ENCODE measurements around the gene RAB6B. TPM values are rescaled to one million over a fixed set of nuclear protein-coding genes. Genes with fewer than 3 reads are reported as not detected.
"Not testable (repeated sequence)": the region's sequence is repeated elsewhere in the genome, so short reads cannot be mapped to it uniquely, and the experiment has no call there.

RAB6B gene
- total RNA-seq, 1 experiment from 2014 or later, result 14.1 TPM

DNA sequence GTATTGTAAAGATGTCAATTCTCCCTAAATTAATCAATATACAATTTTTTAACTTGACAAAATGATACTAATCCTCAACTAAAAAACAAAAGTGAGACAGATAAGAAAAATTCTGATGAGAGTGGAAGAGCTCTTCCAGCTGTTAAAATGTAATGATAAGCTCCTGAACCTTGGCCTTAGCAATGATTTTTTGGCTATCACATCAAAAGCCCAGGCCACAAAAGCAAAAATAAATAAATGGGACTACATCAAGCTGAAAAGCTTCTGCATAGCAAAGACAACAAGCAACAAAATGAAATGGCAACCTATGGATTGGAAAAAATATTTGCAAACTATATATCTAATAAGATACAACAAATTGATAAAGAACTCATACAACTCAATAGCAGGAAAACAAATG, 114.1 kb downstream of the RAB6B start:
- Histone ChIP-seq H3K36me3 (ENCODE audit: control insufficient read depth in 1 of 2, insufficient read depth in 2 of 2, low read length in 2 of 2) (no peaks in the 10 kb centered on the region), H3K9me2 (ENCODE audit: insufficient read depth) (no peaks in the 10 kb centered on the region), H3K4me1 (ENCODE audit: control insufficient read depth in 1 of 2, insufficient read depth in 2 of 2, low read length in 2 of 2) (no peaks in the 10 kb centered on the region), H3K4me3 (replicated peaks in 1 of 2; ENCODE audit: low read depth in 1 of 2, low read length in 2 of 2) (no peak overlapping the region), H3K27ac (ENCODE audit: low read depth, low read length) (no peak overlapping the region), H3K27me3 (ENCODE audit: insufficient read depth, low read length) (no peaks in the 10 kb centered on the region), H3K79me2 (ENCODE audit: insufficient read depth, low read length) (no peaks in the 10 kb centered on the region), H3K4me2 (ENCODE audit: low read length) (no peak overlapping the region), H4K20me1 (ENCODE audit: insufficient read depth) (no peaks in the 10 kb centered on the region), H3K9me3 (ENCODE audit: control insufficient read depth in 1 of 2, insufficient read depth in 1 of 2, low read depth in 1 of 2, low read length in 2 of 2) (no peaks in the 10 kb centered on the region), H3K9ac (ENCODE audit: low read length) (no peak overlapping the region), H2AFZ (ENCODE audit: low read depth, low read length, poor library complexity, severe bottlenecking) (no peak overlapping the region)
- ChIA-PET RAD21 (ENCODE audit: low non-redundant PET in 1 of 2, low total read pairs in 2 of 2, uncharacterized antibody in 2 of 2, unreplicated experiment in 2 of 2) (no interaction called here), CTCF (no interaction called here), POLR2A (no interaction called here)
- ATAC-seq, result no peak
- intact Hi-C loops (cut with micrococcal nuclease), result no loop called here
- DNase-seq (ENCODE audit: low read depth, low spot score), result no peak
- BruUV-seq (replicated peaks), result no TSS peak
- TF ChIP-seq POLR2A (IDR thresholded peaks at IDR 0.05; ENCODE audit: borderline replicate concordance, extremely low read depth, insufficient read depth, insufficient read length) (no peak), EZH2 (IDR thresholded peaks at IDR 0.05) (no peak), RAD21 (IDR thresholded peaks at IDR 0.05; ENCODE audit: low read depth) (no peak), SIN3A (IDR thresholded peaks at IDR 0.05; ENCODE audit: low read depth) (no peak), CEBPB (IDR thresholded peaks at IDR 0.05; ENCODE audit: low read depth) (no peak), SP1 (IDR thresholded peaks at IDR 0.05; ENCODE audit: low read depth) (no peak), POLR2AphosphoS5 (IDR thresholded peaks at IDR 0.05; ENCODE audit: low read depth, low read length) (no peak), TCF7L2 (IDR thresholded peaks at IDR 0.05; ENCODE audit: borderline replicate concordance, extremely low read depth, insufficient read depth, insufficient read length) (no peak)
- TF ChIP-seq, protein P1, sequence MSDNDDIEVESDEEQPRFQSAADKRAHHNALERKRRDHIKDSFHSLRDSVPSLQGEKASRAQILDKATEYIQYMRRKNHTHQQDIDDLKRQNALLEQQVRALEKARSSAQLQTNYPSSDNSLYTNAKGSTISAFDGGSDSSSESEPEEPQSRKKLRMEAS (IDR thresholded peaks at IDR 0.05), result no peak
- TF ChIP-seq, protein P2, sequence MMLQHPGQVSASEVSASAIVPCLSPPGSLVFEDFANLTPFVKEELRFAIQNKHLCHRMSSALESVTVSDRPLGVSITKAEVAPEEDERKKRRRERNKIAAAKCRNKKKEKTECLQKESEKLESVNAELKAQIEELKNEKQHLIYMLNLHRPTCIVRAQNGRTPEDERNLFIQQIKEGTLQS (IDR thresholded peaks at IDR 0.05), result no peak
- TF ChIP-seq, protein P3, sequence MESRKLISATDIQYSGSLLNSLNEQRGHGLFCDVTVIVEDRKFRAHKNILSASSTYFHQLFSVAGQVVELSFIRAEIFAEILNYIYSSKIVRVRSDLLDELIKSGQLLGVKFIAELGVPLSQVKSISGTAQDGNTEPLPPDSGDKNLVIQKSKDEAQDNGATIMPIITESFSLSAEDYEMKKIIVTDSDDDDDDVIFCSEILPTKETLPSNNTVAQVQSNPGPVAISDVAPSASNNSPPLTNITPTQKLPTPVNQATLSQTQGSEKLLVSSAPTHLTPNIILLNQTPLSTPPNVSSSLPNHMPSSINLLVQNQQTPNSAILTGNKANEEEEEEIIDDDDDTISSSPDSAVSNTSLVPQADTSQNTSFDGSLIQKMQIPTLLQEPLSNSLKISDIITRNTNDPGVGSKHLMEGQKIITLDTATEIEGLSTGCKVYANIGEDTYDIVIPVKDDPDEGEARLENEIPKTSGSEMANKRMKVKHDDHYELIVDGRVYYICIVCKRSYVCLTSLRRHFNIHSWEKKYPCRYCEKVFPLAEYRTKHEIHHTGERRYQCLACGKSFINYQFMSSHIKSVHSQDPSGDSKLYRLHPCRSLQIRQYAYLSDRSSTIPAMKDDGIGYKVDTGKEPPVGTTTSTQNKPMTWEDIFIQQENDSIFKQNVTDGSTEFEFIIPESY (IDR thresholded peaks at IDR 0.05; ENCODE audit: extremely low read depth, insufficient replicate concordance, low read length), result no peak

DNA sequence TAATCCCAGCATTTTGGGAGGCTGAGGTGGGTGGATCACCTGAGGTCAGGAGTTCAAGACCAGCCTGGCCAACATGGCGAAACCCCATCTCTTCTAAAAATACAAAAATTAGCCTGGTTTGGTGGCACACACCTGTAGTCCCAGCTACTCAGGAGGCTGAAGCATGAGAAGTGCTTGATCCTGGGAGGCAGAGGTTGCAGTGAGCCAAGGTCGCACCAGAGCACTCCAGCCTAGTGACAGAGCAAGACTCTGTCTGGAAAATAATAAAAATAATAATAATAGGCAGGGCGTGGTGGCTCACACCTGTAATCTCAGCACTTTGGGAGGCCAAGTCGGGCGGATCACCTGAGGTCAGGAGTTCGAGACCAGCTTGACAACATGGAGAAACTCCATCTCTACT, 114.9 kb downstream of the RAB6B start:
- H3K79me2 ChIP-seq (ENCODE audit: insufficient read depth, low read length); H3K27ac ChIP-seq (ENCODE audit: low read depth, low read length); BruUV-seq (replicated peaks); RAD21 ChIA-PET (ENCODE audit: low non-redundant PET in 1 of 2, low total read pairs in 2 of 2, uncharacterized antibody in 2 of 2, unreplicated experiment in 2 of 2); H3K4me2 ChIP-seq (ENCODE audit: low read length); H3K4me3 ChIP-seq (replicated peaks in 1 of 2; ENCODE audit: low read depth in 1 of 2, low read length in 2 of 2); POLR2A ChIA-PET; H3K36me3 ChIP-seq (ENCODE audit: control insufficient read depth in 1 of 2, insufficient read depth in 2 of 2, low read length in 2 of 2); H3K9me3 ChIP-seq (ENCODE audit: control insufficient read depth in 1 of 2, insufficient read depth in 1 of 2, low read depth in 1 of 2, low read length in 2 of 2); ATAC-seq; H2AFZ ChIP-seq (ENCODE audit: low read depth, low read length, poor library complexity, severe bottlenecking); DNase-seq (ENCODE audit: low read depth, low spot score); H4K20me1 ChIP-seq (ENCODE audit: insufficient read depth); H3K4me1 ChIP-seq (ENCODE audit: control insufficient read depth in 1 of 2, insufficient read depth in 2 of 2, low read length in 2 of 2); intact Hi-C loops (cut with micrococcal nuclease); CTCF ChIA-PET; H3K27me3 ChIP-seq (ENCODE audit: insufficient read depth, low read length); H3K9ac ChIP-seq (ENCODE audit: low read length); H3K9me2 ChIP-seq (ENCODE audit: insufficient read depth): not testable (repeated sequence)

Measured in HCT116 (cell line).